Measurements from ENCODE around the gene EID3. TPM values are rescaled to one million over a fixed set of nuclear protein-coding genes. Genes with fewer than 3 reads are reported as not detected.

EID3 gene
- total and polyA plus RNA-seq, 9 of the 15 experiments (the other 6 are each of a cell fraction or from before 2014, with no cell fraction given) = 0.07 to 3.5 (median 0.42) TPM

DNA sequence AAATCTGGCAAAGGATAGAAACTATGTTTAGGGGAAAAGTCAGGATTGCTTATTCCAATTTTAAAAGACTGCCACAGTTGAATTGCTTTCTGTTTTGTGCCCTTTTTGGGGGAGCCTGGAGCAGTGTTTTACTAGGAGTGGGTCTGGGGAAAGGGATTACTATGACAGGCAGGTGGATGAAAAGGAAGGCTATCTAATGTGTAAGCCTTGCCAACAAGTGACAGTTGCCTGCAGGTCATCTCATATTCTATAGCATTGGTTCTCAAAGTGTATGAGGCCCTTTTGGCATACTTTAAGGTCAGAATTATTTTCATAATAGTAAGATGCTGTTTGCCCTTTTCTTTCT is 4.1 kb downstream of the EID3 start (continued):
- TF ChIP-seq, protein P1, sequence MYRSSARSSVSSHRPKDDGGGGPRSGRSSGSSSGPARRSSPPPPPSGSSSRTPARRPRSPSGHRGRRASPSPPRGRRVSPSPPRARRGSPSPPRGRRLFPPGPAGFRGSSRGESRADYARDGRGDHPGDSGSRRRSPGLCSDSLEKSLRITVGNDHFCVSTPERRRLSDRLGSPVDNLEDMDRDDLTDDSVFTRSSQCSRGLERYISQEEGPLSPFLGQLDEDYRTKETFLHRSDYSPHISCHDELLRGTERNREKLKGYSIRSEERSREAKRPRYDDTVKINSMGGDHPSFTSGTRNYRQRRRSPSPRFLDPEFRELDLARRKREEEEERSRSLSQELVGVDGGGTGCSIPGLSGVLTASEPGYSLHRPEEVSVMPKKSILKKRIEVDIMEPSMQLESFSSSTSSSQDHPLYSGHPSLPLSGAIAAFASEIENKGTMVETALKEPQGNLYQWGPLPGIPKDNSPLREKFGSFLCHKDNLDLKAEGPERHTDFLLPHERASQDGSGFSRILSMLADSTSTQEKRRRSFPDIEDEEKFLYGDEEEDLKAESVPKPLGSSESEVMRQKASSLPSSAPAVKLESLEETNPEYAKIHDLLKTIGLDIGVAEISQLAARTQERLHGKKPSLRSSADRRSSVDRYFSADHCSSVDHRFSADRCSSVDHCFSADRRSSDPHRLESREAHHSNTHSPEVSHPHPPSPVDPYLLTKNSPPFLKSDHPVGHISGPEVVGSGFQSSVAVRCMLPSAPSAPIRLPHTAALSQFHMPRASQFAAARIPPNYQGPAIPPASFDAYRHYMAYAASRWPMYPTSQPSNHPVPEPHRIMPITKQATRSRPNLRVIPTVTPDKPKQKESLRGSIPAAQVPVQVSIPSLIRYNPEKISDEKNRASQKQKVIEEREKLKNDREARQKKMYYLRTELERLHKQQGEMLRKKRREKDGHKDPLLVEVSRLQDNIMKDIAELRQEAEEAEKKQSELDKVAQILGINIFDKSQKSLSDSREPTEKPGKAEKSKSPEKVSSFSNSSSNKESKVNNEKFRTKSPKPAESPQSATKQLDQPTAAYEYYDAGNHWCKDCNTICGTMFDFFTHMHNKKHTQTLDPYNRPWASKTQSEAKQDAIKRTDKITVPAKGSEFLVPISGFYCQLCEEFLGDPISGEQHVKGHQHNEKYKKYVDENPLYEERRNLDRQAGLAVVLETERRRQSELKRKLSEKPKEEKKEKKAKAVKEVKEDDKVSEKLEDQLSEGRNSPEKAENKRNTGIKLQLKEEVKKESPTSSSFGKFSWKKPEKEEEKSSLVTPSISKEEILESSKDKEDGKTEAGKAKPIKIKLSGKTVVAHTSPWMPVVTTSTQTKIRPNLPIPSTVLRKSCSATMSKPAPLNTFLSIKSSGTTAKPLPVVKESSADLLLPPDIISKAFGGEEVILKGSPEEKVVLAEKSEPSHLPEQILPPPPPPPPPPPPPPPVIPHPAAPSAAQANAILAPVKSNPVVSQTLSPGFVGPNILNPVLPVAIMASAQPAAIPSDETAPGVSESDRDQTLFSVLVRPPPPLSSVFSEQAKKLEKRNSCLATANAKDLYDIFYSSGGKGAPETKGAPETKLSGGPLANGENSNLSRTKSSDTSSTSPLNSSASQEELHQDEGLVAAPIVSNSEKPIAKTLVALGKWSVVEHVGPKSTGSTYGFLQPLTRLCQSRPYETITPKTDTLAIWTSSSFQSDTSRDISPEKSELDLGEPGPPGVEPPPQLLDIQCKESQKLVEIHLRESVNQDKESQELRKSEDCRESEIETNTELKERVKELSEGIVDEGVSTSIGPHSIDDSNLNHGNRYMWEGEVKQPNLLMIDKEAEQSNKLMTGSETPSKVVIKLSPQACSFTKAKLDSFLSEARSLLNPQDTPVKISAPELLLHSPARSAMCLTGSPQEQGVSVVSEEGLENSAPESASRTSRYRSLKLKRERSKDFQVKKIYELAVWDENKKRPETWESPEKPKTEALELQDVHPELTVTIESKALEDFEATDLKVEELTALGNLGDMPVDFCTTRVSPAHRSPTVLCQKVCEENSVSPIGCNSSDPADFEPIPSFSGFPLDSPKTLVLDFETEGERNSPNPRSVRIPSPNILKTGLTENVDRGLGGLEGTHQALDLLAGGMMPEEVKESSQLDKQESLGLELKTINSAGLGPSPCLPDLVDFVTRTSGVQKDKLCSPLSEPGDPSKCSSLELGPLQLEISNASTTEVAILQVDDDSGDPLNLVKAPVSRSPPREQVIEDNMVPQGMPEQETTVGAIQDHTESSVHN (IDR thresholded peaks at IDR 0.05; ENCODE audit: borderline replicate concordance in 1 of 2, low read depth in 1 of 2) = no peak
- TF ChIP-seq SIN3A (IDR thresholded peaks at IDR 0.05; ENCODE audit: borderline replicate concordance in 2 of 2, control insufficient read depth in 1 of 2, low read depth in 2 of 2, low read length in 2 of 2) (no peak), HEY1 (CRISPR knock-in tag; IDR thresholded peaks at IDR 0.05; ENCODE audit: borderline replicate concordance) (no peak), TARDBP (IDR thresholded peaks at IDR 0.05) (no peak), ZNF431 (CRISPR knock-in tag; IDR thresholded peaks at IDR 0.05) (no peak), ZNF584 (CRISPR knock-in tag; IDR thresholded peaks at IDR 0.05; ENCODE audit: low read depth) (no peak), LARP7 (IDR thresholded peaks at IDR 0.05) (no peak)
- TF ChIP-seq, protein P2, sequence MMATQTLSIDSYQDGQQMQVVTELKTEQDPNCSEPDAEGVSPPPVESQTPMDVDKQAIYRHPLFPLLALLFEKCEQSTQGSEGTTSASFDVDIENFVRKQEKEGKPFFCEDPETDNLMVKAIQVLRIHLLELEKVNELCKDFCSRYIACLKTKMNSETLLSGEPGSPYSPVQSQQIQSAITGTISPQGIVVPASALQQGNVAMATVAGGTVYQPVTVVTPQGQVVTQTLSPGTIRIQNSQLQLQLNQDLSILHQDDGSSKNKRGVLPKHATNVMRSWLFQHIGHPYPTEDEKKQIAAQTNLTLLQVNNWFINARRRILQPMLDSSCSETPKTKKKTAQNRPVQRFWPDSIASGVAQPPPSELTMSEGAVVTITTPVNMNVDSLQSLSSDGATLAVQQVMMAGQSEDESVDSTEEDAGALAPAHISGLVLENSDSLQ (IDR thresholded peaks at IDR 0.05) = no peak
- TF ChIP-seq, protein P3, sequence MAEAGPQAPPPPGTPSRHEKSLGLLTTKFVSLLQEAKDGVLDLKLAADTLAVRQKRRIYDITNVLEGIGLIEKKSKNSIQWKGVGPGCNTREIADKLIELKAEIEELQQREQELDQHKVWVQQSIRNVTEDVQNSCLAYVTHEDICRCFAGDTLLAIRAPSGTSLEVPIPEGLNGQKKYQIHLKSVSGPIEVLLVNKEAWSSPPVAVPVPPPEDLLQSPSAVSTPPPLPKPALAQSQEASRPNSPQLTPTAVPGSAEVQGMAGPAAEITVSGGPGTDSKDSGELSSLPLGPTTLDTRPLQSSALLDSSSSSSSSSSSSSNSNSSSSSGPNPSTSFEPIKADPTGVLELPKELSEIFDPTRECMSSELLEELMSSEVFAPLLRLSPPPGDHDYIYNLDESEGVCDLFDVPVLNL (CRISPR knock-in tag; IDR thresholded peaks at IDR 0.05; ENCODE audit: low read depth) = no peak
